ENCODE results near the gene NPY5R. TPM values are rescaled to one million over a fixed set of nuclear protein-coding genes. Genes with fewer than 3 reads are reported as not detected.

Gene NPY5R
- not detected in 5 replicates for total RNA-seq (2022; extraction: Qiagen RNA extraction; ENCODE audit: low read depth)

GRCh38 chr4:163343604-163344146 is at the start of gene NPY5R:
Gene NPY5R (plus strand): TSS chr4:163343892. CDS start chr4:163350274, 6,382 bp downstream.

GRCh38 chr4:163332526-163333406 is 10.9 kb upstream of the NPY5R start, which contains the start of gene NPY1R:
Gene NPY1R (minus strand): TSS chr4:163332596. CDS start chr4:163326554, 6,042 bp downstream.

Other genes starting within 250 kb of the NPY5R start
- gene NAF1, start 177.0 kb upstream of the NPY5R start, total RNA-seq (2022; extraction: Qiagen RNA extraction; ENCODE audit: low read depth), result 12.0 to 19.4 TPM (median 17.6 TPM) in 5 replicates
- 0.07 to 0.14 TPM (median 0.13 TPM) in 3 of 5 replicates, not detected in the others for gene NPY1R, start 11.3 kb upstream of the NPY5R start, total RNA-seq (2022; extraction: Qiagen RNA extraction; ENCODE audit: low read depth)
- not detected in 5 replicates for gene TKTL2, start 129.9 kb downstream of the NPY5R start, total RNA-seq (2022; extraction: Qiagen RNA extraction; ENCODE audit: low read depth)
- gene TMA16, start 150.8 kb downstream of the NPY5R start, total RNA-seq (2022; extraction: Qiagen RNA extraction; ENCODE audit: low read depth), result 20.7 to 42.8 TPM (median 27.5 TPM) in 5 replicates